Stimulated activated CD8-positive, alpha-beta memory T cell treated with anti-CD3 and anti-CD28 coated beads, Interleukin-2, amount 100 ng/mL, for 1 hour (primary cell): ENCODE measurements around the gene RTL5.
A peak's percentile ranks its signal among the peaks of the same experiment; 100 is the strongest.

ENCODE experiments used
- DNase-seq, 2 donors: peaks; one replicate each; pipeline ENCODE4 v3.0.0-alpha.2; 2020; ENCODE audit warnings: low read depth in 2 of 2

Gene RTL5

DNA sequence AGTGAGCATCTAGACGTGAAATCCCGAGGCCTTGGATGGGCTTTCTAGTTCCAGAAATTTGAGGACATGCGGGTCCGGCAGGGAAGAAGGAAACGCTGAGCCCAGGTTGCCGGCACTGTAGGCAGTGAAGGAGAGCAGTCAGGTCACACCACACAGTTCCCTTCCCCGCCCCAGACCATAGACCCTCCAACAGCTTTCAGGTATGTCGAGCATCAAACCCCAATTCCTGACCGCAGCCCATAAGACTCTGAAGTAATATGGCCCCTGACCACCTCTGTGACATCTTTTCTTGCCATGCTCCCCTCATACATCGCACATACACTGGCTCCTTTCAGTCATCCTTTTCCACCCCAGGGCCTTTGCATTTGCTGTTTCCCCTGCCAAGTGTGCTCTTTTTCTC is 23.0 kb downstream of the RTL5 start:
- no peak for DNase-seq

DNA sequence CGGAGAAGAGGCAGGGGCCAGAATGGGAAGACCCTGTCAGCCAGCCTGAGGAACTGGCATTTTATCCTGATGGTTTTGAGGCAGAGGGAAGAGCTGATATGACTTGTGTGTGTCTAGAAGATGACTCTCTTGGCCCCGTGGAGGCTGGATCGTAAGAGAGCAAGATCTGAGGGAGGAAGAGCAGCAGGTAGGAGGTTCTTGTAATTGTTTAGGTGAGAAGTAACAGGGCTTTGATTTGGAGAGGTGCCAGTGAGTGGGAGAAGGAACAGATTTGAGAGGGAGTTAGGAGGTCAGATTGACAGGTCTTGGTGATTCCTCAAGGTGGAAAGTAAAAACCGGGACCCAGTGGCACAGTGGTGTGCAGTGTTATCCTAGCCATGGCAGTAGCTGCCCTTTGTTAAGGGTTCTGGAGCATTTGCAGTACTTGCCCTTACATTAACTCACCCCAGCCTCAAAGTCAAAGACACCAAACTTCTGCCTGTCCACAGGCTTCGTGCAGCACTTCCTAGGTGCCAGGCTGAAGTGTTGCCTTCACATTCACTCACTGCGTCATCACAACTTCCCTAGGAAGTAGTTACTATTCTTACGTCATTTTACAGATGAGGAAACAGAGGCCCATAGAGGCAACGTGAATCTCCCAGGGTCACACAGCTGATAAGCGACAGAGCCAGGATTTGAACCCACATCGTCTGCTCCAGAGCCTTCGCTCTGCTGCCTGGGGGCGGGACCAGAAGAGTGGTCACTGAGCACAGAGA is 23.7 kb downstream of the RTL5 start:
- no peak for DNase-seq

DNA sequence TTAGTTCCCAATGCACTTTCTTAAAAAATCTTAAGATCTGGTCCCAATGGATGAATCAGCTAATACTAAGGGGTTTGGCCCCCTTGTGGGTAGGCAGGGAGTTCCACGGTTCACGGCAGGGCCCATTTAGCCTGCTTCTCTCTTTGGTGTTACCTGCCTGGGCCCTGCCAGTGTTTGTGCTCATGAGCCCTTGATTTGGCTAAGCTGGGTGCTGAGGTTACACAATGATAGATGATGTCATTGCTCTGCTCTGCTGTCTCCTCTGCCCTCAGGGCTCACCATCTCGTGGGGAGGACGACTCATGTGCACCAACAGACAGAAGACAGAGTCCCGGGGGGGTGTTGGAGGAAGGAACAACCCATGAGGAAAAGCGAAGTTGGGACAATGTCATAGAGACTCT is 24.4 kb downstream of the RTL5 start:
- no peak for DNase-seq

DNA sequence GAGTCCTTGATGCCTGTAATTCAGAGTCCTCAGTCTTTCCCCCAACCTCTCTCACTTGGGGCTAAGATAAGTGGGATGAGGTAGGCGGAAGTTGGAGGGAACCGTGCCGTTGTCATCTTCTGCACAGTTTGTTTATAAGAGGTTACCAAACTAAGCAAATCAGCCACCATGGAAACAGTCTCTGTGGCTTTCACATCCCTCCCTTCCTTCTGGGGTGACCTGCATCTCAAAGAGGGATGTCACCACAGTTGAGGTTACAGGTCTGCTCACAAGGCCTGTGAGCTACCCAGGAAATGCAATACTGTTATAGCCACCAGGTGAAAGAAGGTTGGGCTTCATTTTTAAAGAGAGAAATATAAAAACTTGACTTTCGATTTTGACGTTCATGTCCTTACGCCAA is 26.3 kb downstream of the RTL5 start:
- peak in 1 of 2 donors; percentile 24 for DNase-seq

DNA sequence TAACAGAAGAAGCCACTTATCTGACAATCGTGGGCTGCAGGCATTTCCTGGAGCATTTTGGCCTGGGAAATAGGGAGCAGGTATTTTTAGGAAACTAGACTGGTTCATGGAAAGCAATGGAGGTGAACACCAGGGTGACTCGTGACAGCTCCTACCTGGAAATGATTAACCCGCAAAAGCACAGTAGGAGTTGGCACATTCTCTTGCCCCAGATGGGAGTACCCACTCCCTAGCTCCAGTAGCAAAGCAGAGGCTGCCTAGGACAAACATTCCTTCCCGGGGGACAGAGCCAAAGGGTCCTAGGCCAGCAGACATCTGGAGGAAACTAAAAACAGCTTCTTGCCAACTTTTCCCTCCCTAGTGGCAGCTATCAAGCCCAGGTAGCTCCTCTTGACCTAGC is 29.0 kb downstream of the RTL5 start:
- DNase-seq = no peak

DNA sequence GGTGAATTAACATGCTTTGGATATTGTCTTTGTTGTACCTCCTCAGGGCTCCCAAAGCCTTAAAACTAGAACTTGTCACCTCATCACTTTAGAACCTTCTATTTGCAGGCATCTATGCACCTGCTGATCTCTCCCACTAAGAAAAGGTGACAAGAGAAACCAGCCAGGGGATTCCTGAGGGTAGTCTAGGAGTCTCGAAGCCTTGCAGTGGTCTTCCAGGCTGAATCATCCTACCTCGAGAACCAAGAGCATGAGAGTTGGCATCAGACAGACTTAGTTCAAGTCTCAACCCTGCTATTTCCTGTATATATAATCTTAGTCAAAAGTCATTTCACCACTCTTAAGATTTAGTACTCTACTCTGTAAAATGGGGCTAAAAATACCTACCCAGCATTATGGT is 29.6 kb downstream of the RTL5 start:
- no peak for DNase-seq

DNA sequence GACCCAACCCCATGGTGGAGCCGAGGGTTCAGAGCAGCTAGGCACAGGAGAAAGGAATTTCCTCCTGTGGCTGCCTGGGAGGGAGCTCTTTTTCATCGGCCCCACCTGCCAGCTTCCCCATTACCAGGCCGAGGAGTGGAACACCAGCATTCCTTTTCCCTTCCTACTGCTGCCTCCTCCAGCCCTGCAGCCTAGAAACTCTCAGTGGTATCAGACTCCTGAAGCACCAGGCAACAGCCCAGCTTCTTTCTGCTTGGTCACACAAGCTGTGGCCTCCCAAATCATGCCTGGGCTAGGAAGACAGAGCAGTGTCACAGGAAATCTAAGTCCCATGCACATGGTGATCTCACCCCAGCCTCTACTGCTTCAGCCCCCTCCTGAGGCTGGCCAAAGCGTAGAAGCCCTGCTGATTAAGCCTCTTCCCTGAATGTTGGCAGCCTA is 30.1 kb downstream of the RTL5 start:
- no peak for DNase-seq

DNA sequence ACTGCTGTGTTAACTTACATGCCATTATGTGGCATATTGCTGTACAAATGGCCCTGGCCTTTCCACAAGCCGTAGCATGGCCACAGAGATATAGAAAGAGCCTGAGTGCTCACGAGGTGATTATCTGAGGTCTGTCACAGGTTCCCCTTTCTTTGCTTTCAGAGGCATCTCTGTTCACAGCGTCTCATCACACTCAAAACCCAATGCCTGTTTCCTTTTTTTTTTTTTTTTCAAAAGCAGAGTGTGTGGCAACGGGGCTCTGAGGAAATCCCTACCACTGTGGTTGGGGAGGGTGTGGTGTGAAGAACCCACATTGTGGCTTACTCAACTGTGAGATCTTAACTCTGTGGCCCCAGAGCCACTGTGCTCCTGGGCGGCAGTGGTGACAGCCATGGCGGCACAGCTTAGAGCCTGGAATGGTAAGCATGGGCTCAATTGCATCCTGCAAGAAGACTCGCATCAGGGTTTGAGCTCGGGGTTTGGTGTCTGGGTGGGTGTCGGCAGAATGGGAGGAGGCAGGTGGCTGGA is 30.8 kb downstream of the RTL5 start:
- DNase-seq = peak; percentile 40 to 48

DNA sequence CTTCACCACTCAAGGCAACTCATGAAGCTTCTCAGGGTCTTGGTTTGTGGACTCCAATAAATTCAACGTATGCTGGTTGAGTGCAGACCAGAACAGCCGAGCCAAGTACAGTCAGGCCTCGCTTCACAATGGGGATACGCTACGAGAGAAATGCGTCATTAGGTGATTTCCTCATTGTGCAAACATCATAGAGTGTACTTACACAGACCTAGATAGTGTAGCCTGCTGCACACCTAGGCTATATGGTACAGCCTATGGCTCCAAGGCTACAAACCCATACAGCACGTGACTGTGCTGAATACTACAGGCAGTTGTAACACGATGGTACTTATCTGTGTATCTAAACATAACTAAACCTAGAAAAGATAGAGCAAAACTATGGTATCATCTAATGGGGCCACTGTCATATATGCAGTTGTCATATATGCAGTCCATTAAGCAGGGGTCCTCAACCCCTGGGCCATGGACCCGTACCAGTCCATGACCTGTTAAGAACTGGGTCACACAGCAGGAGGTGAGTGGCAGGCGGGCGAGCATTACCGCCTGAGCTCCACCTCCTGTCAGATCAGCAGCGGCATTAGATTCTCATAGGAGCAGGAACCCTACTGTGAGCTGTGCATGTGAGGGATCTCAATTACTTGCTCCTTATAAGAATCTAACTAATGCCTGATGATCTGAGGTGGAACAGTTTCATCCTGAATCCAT is 31.5 kb downstream of the RTL5 start:
- DNase-seq = no peak

DNA sequence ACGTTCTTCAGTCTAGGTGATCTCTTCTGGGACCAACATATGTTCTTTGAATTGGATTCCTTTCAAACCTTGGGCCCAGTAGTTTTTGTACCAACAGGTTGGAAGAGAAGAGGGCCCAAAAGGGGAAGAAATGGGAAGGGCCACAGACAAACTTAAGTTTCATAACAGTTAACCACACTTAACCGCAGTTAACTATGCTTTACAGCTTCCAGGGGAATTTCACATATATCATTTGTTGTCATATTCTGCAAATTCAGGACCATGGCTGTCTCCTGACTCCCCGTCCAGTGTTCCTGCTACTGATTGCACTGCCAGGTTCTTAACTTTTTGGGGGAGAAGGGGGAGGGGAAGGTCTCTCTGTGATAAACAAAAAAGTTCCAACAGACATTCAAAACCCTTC is 34.6 kb downstream of the RTL5 start:
- DNase-seq = no peak

DNA sequence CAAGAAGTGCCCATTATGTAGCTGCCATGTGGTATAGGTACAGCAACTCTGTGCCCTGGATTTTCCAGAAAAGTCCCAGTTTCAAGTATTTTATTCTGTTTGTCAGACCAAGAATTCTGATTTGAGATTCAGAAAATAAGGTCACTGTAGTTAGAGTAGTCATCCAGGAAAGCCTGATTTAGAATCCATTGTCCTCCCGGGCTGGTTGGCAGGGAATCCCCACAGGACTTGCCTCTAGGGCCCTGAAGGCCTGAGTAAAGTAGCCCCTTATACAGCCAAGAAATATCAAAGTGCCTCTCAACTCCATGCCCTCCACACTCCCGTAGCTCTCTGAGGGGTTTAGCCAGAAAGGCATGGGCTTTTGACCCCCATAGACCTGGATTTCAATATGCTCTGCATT is 36.3 kb downstream of the RTL5 start:
- DNase-seq = no peak

DNA sequence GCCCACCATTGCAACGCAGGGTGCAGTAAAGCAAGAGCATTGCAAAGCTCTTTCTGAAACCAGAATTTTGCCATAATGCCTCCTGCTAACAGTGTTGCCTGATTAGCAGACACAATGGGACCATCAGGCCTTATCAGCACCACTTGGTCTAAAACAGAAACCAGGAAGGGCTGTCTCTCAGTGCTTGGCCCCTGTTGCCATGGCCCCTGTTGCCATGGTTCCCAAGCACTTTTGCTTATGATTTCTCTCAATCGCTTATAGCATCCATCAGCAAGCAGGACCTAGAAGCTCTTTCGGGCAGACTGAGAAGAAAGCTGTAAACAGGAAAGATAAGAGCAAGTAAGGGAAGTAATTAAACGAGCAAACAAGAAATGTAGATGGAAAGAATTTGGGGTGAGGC is 36.8 kb downstream of the RTL5 start:
- peak; percentile 17 to 31 for DNase-seq

DNA sequence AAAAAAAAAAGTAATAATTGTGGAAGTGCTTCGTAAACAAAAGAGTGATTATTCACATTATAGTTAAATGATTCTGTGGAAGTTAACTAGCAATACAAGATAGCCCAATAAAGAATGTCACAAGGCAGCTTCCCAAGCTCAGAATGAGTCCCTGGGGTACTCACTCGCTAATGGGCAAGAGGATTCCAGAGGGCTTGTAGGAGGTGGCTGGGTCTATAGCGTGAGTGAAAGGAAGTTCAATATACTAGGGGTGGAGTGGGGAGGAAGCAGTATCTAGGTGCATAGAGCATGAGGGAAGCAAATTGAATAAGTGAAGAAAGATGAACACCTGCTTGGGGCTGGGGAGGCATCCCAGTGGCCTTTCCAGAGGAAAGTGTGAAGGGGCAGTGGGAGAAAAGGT is 42.5 kb downstream of the RTL5 start:
- no peak for DNase-seq

DNA sequence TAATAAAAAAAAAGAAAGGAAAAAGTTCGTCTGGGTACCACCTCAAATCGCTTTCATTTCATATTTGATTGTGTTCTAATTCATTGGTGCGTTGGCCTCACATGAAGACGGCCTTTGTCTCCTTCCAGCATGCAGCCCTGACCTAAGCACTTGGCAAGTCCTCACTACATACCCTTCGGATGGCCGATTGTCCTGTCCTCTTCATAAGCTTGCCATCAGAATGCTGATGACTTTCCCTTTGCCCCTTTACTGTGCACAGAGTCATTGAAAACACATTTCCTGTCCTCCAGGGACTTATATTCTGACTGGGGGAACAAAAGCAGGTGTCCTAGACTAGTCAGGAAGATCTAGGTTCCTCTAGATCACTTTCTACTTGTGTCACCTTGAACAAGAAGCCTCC is 43.0 kb downstream of the RTL5 start:
- no peak for DNase-seq

DNA sequence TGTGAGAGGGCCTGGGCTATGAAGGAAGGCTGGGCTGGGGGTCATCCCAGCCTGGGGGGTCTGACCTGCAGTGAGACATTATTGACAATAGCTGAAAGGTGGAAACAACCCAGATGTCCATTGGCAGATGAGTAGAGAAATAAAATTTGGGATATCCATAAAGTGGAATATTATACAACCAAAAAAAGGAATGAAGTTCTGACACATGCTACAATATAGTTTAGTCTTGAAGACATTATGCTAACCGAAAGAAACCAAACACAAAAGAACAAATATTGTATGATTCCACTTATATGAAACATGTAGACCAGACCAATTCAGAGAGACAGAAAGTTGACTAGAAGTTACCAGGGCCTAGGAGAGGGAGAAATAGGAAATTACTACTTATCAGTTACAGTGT is 44.7 kb downstream of the RTL5 start:
- DNase-seq = no peak

DNA sequence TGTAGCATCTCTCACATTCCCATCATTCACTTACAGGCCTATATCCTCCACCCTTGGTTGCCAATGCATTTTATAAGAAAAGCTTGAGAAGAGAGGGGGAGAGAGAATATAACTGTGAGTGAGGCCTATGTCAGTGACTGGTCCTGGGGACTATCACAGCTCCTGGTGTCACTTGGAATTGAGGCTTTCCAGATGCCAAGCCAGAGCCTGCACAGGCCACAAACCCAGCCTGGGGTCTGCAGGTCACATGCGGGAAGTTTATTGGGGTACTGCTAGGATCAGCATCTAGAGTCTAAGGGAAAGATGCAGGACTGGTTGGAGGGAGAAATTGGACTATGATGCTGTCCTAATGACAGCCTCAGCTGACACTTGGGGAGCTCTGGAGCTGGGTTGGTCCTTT is 47.6 kb downstream of the RTL5 start:
- no peak for DNase-seq

DNA sequence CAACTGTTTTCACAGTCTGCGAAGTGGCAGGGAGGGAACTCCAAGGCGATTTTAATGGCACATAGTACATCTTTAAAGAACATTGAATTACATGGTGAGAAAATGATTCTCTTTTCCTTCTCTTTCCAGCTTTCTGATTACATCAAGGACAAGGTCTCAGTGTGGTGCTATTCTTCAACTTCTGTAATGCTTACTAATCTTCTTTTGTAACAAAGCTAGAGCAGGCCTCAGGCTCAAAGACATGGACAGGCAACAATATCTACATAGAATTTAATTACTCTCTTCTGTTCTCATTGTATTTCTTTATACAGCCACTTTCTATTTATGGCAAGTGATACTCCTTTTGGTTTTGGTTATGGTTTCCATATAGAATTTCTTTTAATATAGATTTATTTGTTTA is 48.4 kb downstream of the RTL5 start:
- DNase-seq = no peak

DNA sequence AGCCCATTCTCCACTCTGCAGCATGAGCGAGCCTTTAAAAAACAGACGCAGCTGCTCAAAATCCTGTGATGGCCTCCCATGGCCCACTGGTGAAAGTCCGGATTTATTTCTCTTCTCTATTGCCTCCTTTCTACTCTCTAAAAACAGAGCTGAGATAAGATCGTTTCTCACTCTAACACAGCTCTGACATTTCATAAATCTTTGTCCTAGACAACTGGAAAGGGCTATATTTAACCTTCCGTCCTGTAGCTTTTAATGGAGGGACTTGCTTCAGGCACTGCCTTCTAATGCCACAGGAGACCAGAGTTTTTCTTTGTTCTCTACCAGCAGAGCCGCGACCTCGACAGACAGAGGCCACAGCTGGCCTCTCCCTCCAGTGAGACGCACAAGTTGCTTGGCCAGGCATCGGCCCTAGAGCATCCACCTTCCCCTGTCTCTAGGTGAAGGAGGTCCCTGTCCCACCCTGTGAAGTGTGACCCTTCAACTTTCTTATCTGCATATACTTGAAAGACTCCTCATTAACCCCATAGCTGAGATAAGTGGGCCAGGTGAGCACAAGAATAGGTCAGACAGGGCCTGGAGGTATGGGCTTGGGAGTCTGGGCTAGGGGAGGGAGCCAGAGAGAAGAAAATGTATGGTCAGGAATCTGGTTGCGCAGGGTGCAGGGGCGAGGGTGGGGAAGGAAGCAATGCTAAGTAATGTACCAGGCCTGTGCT is 50.0 kb downstream of the RTL5 start:
- DNase-seq = no peak

DNA sequence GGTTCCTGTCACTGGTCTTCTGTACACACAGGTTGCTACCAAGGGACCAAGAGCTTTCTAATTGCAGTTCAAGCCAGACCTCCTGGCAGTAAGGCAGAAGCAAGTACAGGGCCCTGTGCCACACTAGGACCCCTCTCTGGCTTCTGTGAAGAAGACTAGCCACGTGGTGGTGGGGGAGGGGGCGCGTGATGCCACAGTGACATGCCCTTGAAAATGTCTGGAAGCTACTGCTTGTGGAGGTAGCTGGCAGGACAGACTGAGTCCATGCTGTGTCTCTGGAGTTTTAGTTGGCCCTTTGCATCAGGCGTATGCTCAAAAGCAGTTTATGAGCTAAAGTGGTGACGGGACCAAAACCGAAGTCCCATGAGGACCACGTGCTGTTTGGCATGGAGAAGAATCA is 50.9 kb downstream of the RTL5 start:
- no peak for DNase-seq

DNA sequence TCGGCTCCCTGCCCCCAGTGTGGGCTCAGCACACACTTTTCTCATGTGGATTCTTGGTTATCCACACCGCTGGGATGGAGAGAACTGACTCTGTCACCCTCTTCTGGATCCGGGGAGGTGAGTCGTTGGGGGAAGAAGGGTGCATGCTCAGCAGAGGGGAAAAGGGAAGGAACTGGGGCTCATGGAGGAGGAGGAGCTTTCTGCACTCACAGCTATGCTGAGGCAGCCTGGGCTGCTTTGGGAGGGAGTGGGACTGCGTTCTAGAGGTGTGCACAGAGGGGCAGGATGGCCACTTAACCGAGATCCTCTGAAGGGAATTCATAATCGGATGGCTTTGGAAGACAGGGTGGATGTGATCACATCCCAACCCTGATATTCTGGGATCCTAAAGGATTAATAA is 51.6 kb downstream of the RTL5 start:
- DNase-seq = no peak

DNA sequence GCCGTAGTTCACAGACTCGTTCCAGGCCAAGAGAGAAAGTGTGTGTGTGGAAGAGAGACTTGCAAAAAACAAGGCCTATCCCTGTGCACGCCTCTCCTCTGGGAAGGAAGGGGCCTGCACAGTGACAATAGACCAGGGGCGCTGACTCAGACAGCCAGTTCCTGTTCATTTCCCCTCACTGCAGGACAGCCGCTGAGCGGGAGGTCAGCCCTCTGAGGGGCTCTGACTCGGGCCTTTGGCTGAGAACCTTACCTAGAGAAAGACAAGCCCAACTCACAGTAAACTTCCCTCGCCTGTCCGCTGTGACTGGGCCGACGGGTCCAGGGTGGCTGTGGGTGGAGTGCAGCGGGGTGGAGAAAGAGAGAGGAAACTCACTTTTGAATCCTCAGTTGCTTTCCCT is 52.1 kb downstream of the RTL5 start:
- no peak for DNase-seq

DNA sequence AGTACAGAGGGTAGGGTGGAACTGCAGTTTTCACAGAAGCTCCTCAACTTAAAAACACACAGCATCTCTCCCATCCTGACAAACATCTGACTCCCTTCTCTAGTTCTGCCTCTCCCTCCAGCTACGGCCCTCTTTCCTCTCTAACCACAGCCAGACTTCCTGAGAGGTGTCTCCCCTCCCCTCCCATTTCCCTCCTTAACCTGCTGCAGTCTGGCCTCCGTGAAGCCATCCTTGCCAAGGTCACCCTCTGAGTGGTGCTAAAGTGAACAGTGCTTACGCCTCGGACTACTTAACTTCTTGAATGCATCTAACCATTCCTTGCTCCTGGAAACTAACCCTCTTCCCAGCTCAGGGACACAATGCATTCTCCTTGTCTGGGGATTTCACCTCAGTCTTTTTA is 53.3 kb downstream of the RTL5 start:
- no peak for DNase-seq
